Endometrial microvascular endothelial cells (primary cell): ENCODE data around the gene MLXIP. TPM values are rescaled to one million over a fixed set of nuclear protein-coding genes. Genes with fewer than 3 reads are reported as not detected.

Experiments used
- in situ Hi-C: cut with HindIII; loops from 2 replicates; pipeline ENCODE4 v1.10.0; 2017; ENCODE audit warnings: low sequenced_read_pairs, low pct_unique_long_range_greater_than_20kb; ENCODE audit errors: inconsistent ontology term
- total RNA-seq: library from RNA; depleted of rRNA; stranded (reverse); fragments of >200 nt; gene quantifications from one replicate; pipeline ENCODE4 v1.2.3, GENCODE V29; 2015; ENCODE audit errors: inconsistent ontology term

The MLXIP gene
- total RNA-seq, 1 donor from 2014 or later, result 13.6 TPM

GRCh38 chr12:122072031-122072970, 6.3 kb upstream of the MLXIP start:
- in situ Hi-C loops, result no loop called here

GRCh38 chr12:122073815-122074214, 4.7 kb upstream of the MLXIP start:
- in situ Hi-C loops, result no loop called here

GRCh38 chr12:122076743-122077495, 1.6 kb upstream of the MLXIP start:
- in situ Hi-C loops, result no loop called here

GRCh38 chr12:122079033-122079531, 526 bp downstream of the MLXIP start:
- in situ Hi-C loops, result no loop called here

GRCh38 chr12:122079532-122080081, 1.1 kb downstream of the MLXIP start:
- in situ Hi-C loops, result no loop called here

- in situ Hi-C loops, result no loop called here
Measured at GRCh38 chr12:122080149-122081082, 1.9 kb downstream of the MLXIP start.

- in situ Hi-C loops, result no loop called here
Measured at GRCh38 chr12:122081083-122081696, 2.6 kb downstream of the MLXIP start.

- in situ Hi-C loops, result no loop called here
Measured at GRCh38 chr12:122081697-122082221, 3.2 kb downstream of the MLXIP start.

- in situ Hi-C loops, result no loop called here
Measured at GRCh38 chr12:122082621-122083356, 4.2 kb downstream of the MLXIP start.

- in situ Hi-C loops, result no loop called here
Measured at GRCh38 chr12:122084857-122085405, 6.4 kb downstream of the MLXIP start.

- in situ Hi-C loops, result no loop called here
Measured at GRCh38 chr12:122085591-122085990, 7.0 kb downstream of the MLXIP start.

GRCh38 chr12:122086116-122086515, 7.6 kb downstream of the MLXIP start:
- in situ Hi-C loops, result no loop called here

- in situ Hi-C loops, result no loop called here
Measured at GRCh38 chr12:122086641-122087285, 8.2 kb downstream of the MLXIP start.

GRCh38 chr12:122087431-122088178, 9.0 kb downstream of the MLXIP start:
- in situ Hi-C loops, result no loop called here

GRCh38 chr12:122088179-122088810, 9.7 kb downstream of the MLXIP start:
- in situ Hi-C loops, result no loop called here
